ENCODE data around the gene MIS12. TPM values are rescaled to one million over a fixed set of nuclear protein-coding genes. Genes with fewer than 3 reads are reported as not detected.

The MIS12 gene
- total and polyA plus RNA-seq, 2 of the 8 experiments (the other 6 are each of a cell fraction or from before 2014, with no cell fraction given), result 9.5 to 25.6 TPM

- H4K91ac ChIP-seq (replicated peaks; ENCODE audit: insufficient read length, low read length), result no peak overlapping the region
- no peaks in the 10 kb centered on the region for H3K36me3 ChIP-seq (ENCODE audit: control insufficient read depth in 2 of 4, insufficient read depth in 4 of 4, low read length in 3 of 4)
- POLR2A ChIA-PET (ENCODE audit: partially characterized antibody), result interaction anchor here (1.3 to 1.7 kb wide), 3 partner anchors 14 to 41 kb away, joined by 3 to 5 read pairs (median 3); partner anchors contain the start of genes DERL2 and MIS12
- H3K4me2 ChIP-seq (ENCODE audit: insufficient read depth in 1 of 2, low read depth in 2 of 2, low read length in 2 of 2), result no peak overlapping the region
- TF ChIP-seq SIRT6 (IDR thresholded peaks at IDR 0.05; ENCODE audit: low read length) (no peak), YY1 (IDR thresholded peaks at IDR 0.05; ENCODE audit: low read depth, low read length) (no peak), NANOG (IDR thresholded peaks at IDR 0.05; ENCODE audit: insufficient read depth, low read depth, low read length, poor library complexity, severe bottlenecking) (no peak), NRF1 (IDR thresholded peaks at IDR 0.05; ENCODE audit: low read depth, low read length) (no peak), EP300 (IDR thresholded peaks at IDR 0.05; ENCODE audit: borderline replicate concordance in 1 of 2, low read depth in 2 of 2, low read length in 2 of 2) (no peak), GABPA (IDR thresholded peaks at IDR 0.05; ENCODE audit: borderline replicate concordance, insufficient read depth, low read length) (no peak), CHD2 (IDR thresholded peaks at IDR 0.05; ENCODE audit: low read length) (no peak), SRF (IDR thresholded peaks at IDR 0.05; ENCODE audit: low read depth, low read length) (no peak), TCF12 (IDR thresholded peaks at IDR 0.05; ENCODE audit: low read depth, low read length) (no peak), RBBP5 (IDR thresholded peaks at IDR 0.05; ENCODE audit: borderline replicate concordance, low read depth, low read length) (no peak)
- H2BK15ac ChIP-seq (ENCODE audit: low read length), result no peak overlapping the region
- H3K56ac ChIP-seq (replicated peaks; ENCODE audit: insufficient read length, low read depth, low read length), result no peak overlapping the region
- no peaks in the 10 kb centered on the region for H3K79me1 ChIP-seq (ENCODE audit: low read depth, low read length)
- no peak overlapping the region for H2BK5ac ChIP-seq (ENCODE audit: low read depth, low read length)
- H4K5ac ChIP-seq (ENCODE audit: insufficient read length, low read depth, low read length), result no peak overlapping the region
- no peak overlapping the region for H2AK5ac ChIP-seq (ENCODE audit: low read depth, low read length)
- H3K27me3 ChIP-seq (replicated peaks in 1 of 4; ENCODE audit: control insufficient read depth in 3 of 4, extremely low read depth in 1 of 4, insufficient read depth in 3 of 4, low read length in 3 of 4), result no peaks in the 10 kb centered on the region
- H3K4ac ChIP-seq (replicated peaks; ENCODE audit: insufficient read length, low read depth, low read length), result no peak overlapping the region
- no peak overlapping the region for H2BK12ac ChIP-seq (ENCODE audit: low read depth, low read length)
- no peak overlapping the region for H3K14ac ChIP-seq (ENCODE audit: insufficient read length)
- H2AFZ ChIP-seq (ENCODE audit: low read length), result no peak overlapping the region
- no peak overlapping the region for H2BK20ac ChIP-seq (ENCODE audit: low read length)
- H3K23me2 ChIP-seq (ENCODE audit: low read depth, low read length), result no peaks in the 10 kb centered on the region; the same call in 1 of the 2 replicates
- CTCF ChIA-PET (ENCODE audit: partially characterized antibody), result interaction anchor here (0.8 to 1.4 kb wide), 4 partner anchors 11 to 178 kb away, joined by 3 read pairs; no protein-coding TSS in a partner anchor
- 96% methylated on average over 14 of the region's 14 CpGs; no CpG with 5 or more reads in 1 of the 2 experiments for WGBS, 2 experiments (ENCODE audit: extremely low coverage in 1 of 2, insufficient coverage in 1 of 2, insufficient read length in 1 of 2, insufficient replicate concordance in 2 of 2, low coverage in 1 of 2, low lambda C conversion rate in 2 of 2, missing lambda C conversion rate in 1 of 2)
- H3K4me1 ChIP-seq (replicated peaks in 1 of 4; ENCODE audit: control insufficient read depth in 3 of 4, insufficient read depth in 4 of 4, low read length in 3 of 4), result no peaks in the 10 kb centered on the region; a peak in 2 of 7 replicates
- FAIRE-seq (no peak), DNase-seq (ENCODE audit: low read depth in 1 of 2, low spot score in 2 of 2) (no peak)
- H4K20me1 ChIP-seq (replicated peaks in 1 of 2; ENCODE audit: control insufficient read depth in 1 of 2, insufficient read depth in 2 of 2, low read length in 2 of 2), result no peaks in the 10 kb centered on the region
- no peak overlapping the region for H3K4me3 ChIP-seq (ENCODE audit: extremely low read depth in 1 of 4, insufficient read depth in 2 of 4, low read depth in 3 of 4, low read length in 4 of 4)
- no peaks in the 10 kb centered on the region for H3K79me2 ChIP-seq (ENCODE audit: control insufficient read depth in 1 of 2, insufficient read depth in 2 of 2, low read length in 2 of 2)
- no peak overlapping the region for H3K27ac ChIP-seq (ENCODE audit: low read depth, low read length)
- H3K18ac ChIP-seq (ENCODE audit: extremely low read depth, low read length), result no peak overlapping the region
- no peak overlapping the region for H2BK120ac ChIP-seq (replicated peaks; ENCODE audit: low read depth, low read length)
- no peak overlapping the region for H4K8ac ChIP-seq (ENCODE audit: extremely low read depth, insufficient read depth, low read length)
- H3K23ac ChIP-seq (ENCODE audit: insufficient read length), result no peak overlapping the region
- H3K9ac ChIP-seq (replicated peaks in 1 of 4; ENCODE audit: extremely low read depth in 1 of 4, low read depth in 3 of 4, low read length in 3 of 4), result no peak overlapping the region
- H3K9me3 ChIP-seq (ENCODE audit: insufficient read depth in 2 of 2, low read depth in 1 of 2, low read length in 1 of 2), result no peaks in the 10 kb centered on the region
Measured at GRCh38 chr17:5526821-5527598, 40.6 kb downstream of the MIS12 start.
